Measurements from ENCODE around the gene ENTR1.

Gene ENTR1

GRCh38 chr9:136364942-136365774 is 45.3 kb downstream of the ENTR1 start:
- Mint-ChIP-seq H3K27me3 (ENCODE audit: low read depth) (no peaks in the 10 kb centered on the region), H3K36me3 (ENCODE audit: low read depth) (no peaks in the 10 kb centered on the region), H3K4me3 (no peak overlapping the region)

GRCh38 chr9:136363949-136364748 is 46.3 kb downstream of the ENTR1 start:
- H3K9me3 Mint-ChIP-seq = no peaks in the 10 kb centered on the region
- no peak overlapping the region for H3K27ac Mint-ChIP-seq
- H3K4me1 Mint-ChIP-seq (ENCODE audit: low read depth) = peaks cover 5% of the 10 kb centered on the region
- no peak for DNase-seq (ENCODE audit: low spot score)
- H3K4me3 Mint-ChIP-seq = peak overlapping the region; percentile 40
- no peaks in the 10 kb centered on the region for H3K36me3 Mint-ChIP-seq (ENCODE audit: low read depth)
- H3K27me3 Mint-ChIP-seq (ENCODE audit: low read depth) = no peaks in the 10 kb centered on the region

More at GRCh38 chr9:136364942-136365774, 45.3 kb downstream of the ENTR1 start:
- no peaks in the 10 kb centered on the region for H3K9me3 Mint-ChIP-seq
- H3K27ac Mint-ChIP-seq = no peak overlapping the region
- peaks cover 5% of the 10 kb centered on the region for H3K4me1 Mint-ChIP-seq (ENCODE audit: low read depth)
- DNase-seq (ENCODE audit: low spot score) = no peak

- H3K27me3 Mint-ChIP-seq (ENCODE audit: low read depth) = no peaks in the 10 kb centered on the region
- H3K4me1 Mint-ChIP-seq (ENCODE audit: low read depth) = peaks cover 5% of the 10 kb centered on the region
- H3K4me3 Mint-ChIP-seq = peak within 1 kb of the TSS; percentile 84
- H3K36me3 Mint-ChIP-seq (ENCODE audit: low read depth) = no peaks in the 10 kb centered on the region
- DNase-seq (ENCODE audit: low spot score) = peak; percentile 90
- no peaks in the 10 kb centered on the region for H3K9me3 Mint-ChIP-seq
- peak within 1 kb of the TSS; percentile 88 for H3K27ac Mint-ChIP-seq
These were observed 47.1 kb downstream of the ENTR1 start, which contains the start of gene DNLZ for GRCh38 chr9:136363106-136363948. Gene DNLZ (minus strand): TSS chr9:136363744. CDS start chr9:136363714, 30 bp downstream.

- Mint-ChIP-seq H3K9me3 (no peaks in the 10 kb centered on the region), H3K27me3 (ENCODE audit: low read depth) (no peaks in the 10 kb centered on the region), H3K4me1 (ENCODE audit: low read depth) (peaks cover 5% of the 10 kb centered on the region), H3K36me3 (ENCODE audit: low read depth) (no peaks in the 10 kb centered on the region), H3K27ac (no peak overlapping the region), H3K4me3 (no peak overlapping the region)
- DNase-seq (ENCODE audit: low spot score) = no peak
These were observed 48.0 kb downstream of the ENTR1 start for GRCh38 chr9:136362450-136362784.

- Mint-ChIP-seq H3K9me3 (no peaks in the 10 kb centered on the region), H3K4me3 (no peak overlapping the region), H3K36me3 (ENCODE audit: low read depth) (no peaks in the 10 kb centered on the region), H3K4me1 (ENCODE audit: low read depth) (peaks cover 5% of the 10 kb centered on the region), H3K27ac (no peak overlapping the region), H3K27me3 (ENCODE audit: low read depth) (no peaks in the 10 kb centered on the region)
- DNase-seq (ENCODE audit: low spot score) = no peak
These were observed 48.5 kb downstream of the ENTR1 start for GRCh38 chr9:136361754-136362449.

- H3K9me3 Mint-ChIP-seq = no peaks in the 10 kb centered on the region
- no peak overlapping the region for H3K4me3 Mint-ChIP-seq
- peaks cover 5% of the 10 kb centered on the region for H3K4me1 Mint-ChIP-seq (ENCODE audit: low read depth)
- H3K27me3 Mint-ChIP-seq (ENCODE audit: low read depth) = no peaks in the 10 kb centered on the region
- H3K27ac Mint-ChIP-seq = no peak overlapping the region
- H3K36me3 Mint-ChIP-seq (ENCODE audit: low read depth) = no peaks in the 10 kb centered on the region
- DNase-seq (ENCODE audit: low spot score) = no peak
These were observed 49.2 kb downstream of the ENTR1 start for GRCh38 chr9:136361047-136361753.

GRCh38 chr9:136359774-136360718 is 50.4 kb downstream of the ENTR1 start:
- Mint-ChIP-seq H3K4me1 (ENCODE audit: low read depth) (peaks cover 5% of the 10 kb centered on the region), H3K36me3 (ENCODE audit: low read depth) (no peaks in the 10 kb centered on the region), H3K9me3 (no peaks in the 10 kb centered on the region), H3K27ac (no peak overlapping the region), H3K27me3 (ENCODE audit: low read depth) (no peaks in the 10 kb centered on the region), H3K4me3 (no peak overlapping the region)
- DNase-seq (ENCODE audit: low spot score) = no peak

- no peak overlapping the region for H3K4me3 Mint-ChIP-seq
- no peaks in the 10 kb centered on the region for H3K9me3 Mint-ChIP-seq
- H3K36me3 Mint-ChIP-seq (ENCODE audit: low read depth) = no peaks in the 10 kb centered on the region
- peaks cover 5% of the 10 kb centered on the region for H3K4me1 Mint-ChIP-seq (ENCODE audit: low read depth)
- H3K27ac Mint-ChIP-seq = no peak overlapping the region
- no peak for DNase-seq (ENCODE audit: low spot score)
- H3K27me3 Mint-ChIP-seq (ENCODE audit: low read depth) = no peaks in the 10 kb centered on the region
These were observed 51.5 kb downstream of the ENTR1 start for GRCh38 chr9:136358888-136359287.

GRCh38 chr9:136358016-136358415 is 52.4 kb downstream of the ENTR1 start:
- Mint-ChIP-seq H3K27me3 (ENCODE audit: low read depth) (no peaks in the 10 kb centered on the region), H3K4me3 (no peak overlapping the region), H3K9me3 (no peaks in the 10 kb centered on the region), H3K4me1 (ENCODE audit: low read depth) (peaks cover 5% of the 10 kb centered on the region), H3K27ac (no peak overlapping the region), H3K36me3 (ENCODE audit: low read depth) (no peaks in the 10 kb centered on the region)
- no peak for DNase-seq (ENCODE audit: low spot score)

- Mint-ChIP-seq H3K27me3 (ENCODE audit: low read depth) (no peaks in the 10 kb centered on the region), H3K27ac (no peak overlapping the region), H3K36me3 (ENCODE audit: low read depth) (no peaks in the 10 kb centered on the region), H3K4me1 (ENCODE audit: low read depth) (no peaks in the 10 kb centered on the region), H3K9me3 (no peaks in the 10 kb centered on the region), H3K4me3 (no peak overlapping the region)
- DNase-seq (ENCODE audit: low spot score) = no peak
These were observed 53.1 kb downstream of the ENTR1 start for GRCh38 chr9:136357202-136357725.

- no peak overlapping the region for H3K27ac Mint-ChIP-seq
- no peaks in the 10 kb centered on the region for H3K27me3 Mint-ChIP-seq (ENCODE audit: low read depth)
- DNase-seq (ENCODE audit: low spot score) = no peak
- no peak overlapping the region for H3K4me3 Mint-ChIP-seq
- no peaks in the 10 kb centered on the region for H3K4me1 Mint-ChIP-seq (ENCODE audit: low read depth)
- no peaks in the 10 kb centered on the region for H3K9me3 Mint-ChIP-seq
- no peaks in the 10 kb centered on the region for H3K36me3 Mint-ChIP-seq (ENCODE audit: low read depth)
These were observed 54.5 kb downstream of the ENTR1 start for GRCh38 chr9:136355616-136356557.

Data from T-helper 2 cell treated with Interferon-gamma antibody and Interleukin-4, amounts not matched to agents 5 μg/mL and 100 μg/mL, for 36 hours (primary cell).